ENCODE results near the gene NCS1. TPM values are rescaled to one million over a fixed set of nuclear protein-coding genes. Genes with fewer than 3 reads are reported as not detected.

Gene NCS1
- total RNA-seq, 4 donors from 2014 or later = 105 to 231 (median 127) TPM

GRCh38 chr9:130157079-130157478 is 15.1 kb upstream of the NCS1 start:
- no peaks in the 10 kb centered on the region for H3K9me3 ChIP-seq
- ATAC-seq = no peak
- no peak overlapping the region for H3K4me3 ChIP-seq
- no peak overlapping the region for H3K27ac ChIP-seq
- no peaks in the 10 kb centered on the region for H3K36me3 ChIP-seq
- WGBS, 2 donors (ENCODE audit: low coverage in 1 of 2) = 100% methylated on average over 1 of the region's 7 CpGs; no CpG with 5 or more reads in 1 of the 2 donors
- TF ChIP-seq EP300 (IDR thresholded peaks at IDR 0.05) = no peak
- no peak for TF ChIP-seq POLR2AphosphoS5 (IDR thresholded peaks at IDR 0.05)
- no peak for TF ChIP-seq CTCF (IDR thresholded peaks at IDR 0.05)
- no peak for TF ChIP-seq POLR2A (IDR thresholded peaks at IDR 0.05)
- no peaks in the 10 kb centered on the region for H3K27me3 ChIP-seq
- peaks cover 0 to 4% (median 0%) of the 10 kb centered on the region in 3 donors for H3K4me1 ChIP-seq

- H3K27me3 ChIP-seq = no peaks in the 10 kb centered on the region
- H3K9me3 ChIP-seq = no peaks in the 10 kb centered on the region
- no peaks in the 10 kb centered on the region for H3K36me3 ChIP-seq
- WGBS, 2 donors (ENCODE audit: low coverage in 1 of 2) = 92% methylated on average over 2 of the region's 8 CpGs; no CpG with 5 or more reads in 1 of the 2 donors
- H3K4me1 ChIP-seq = peaks cover 0 to 4% (median 0%) of the 10 kb centered on the region in 3 donors
- no peak overlapping the region for H3K27ac ChIP-seq
- TF ChIP-seq POLR2A (IDR thresholded peaks at IDR 0.05) = no peak
- TF ChIP-seq CTCF (IDR thresholded peaks at IDR 0.05) = no peak
- TF ChIP-seq EP300 (IDR thresholded peaks at IDR 0.05) = no peak
- no peak for TF ChIP-seq POLR2AphosphoS5 (IDR thresholded peaks at IDR 0.05)
- no peak for ATAC-seq
- no peak overlapping the region for H3K4me3 ChIP-seq
Measured at GRCh38 chr9:130158001-130158400, 14.2 kb upstream of the NCS1 start.

GRCh38 chr9:130159057-130159456 is 13.1 kb upstream of the NCS1 start:
- 69 to 72% methylated on average over 5 to 7 of the region's 8 CpGs for WGBS, 2 donors (ENCODE audit: low coverage in 1 of 2)
- ATAC-seq = no peak

GRCh38 chr9:130159915-130160670 is 12.1 kb upstream of the NCS1 start:
- WGBS, 2 donors (ENCODE audit: low coverage in 1 of 2) = 86 to 90% methylated on average over 3 to 7 of the region's 10 CpGs
- no peaks in the 10 kb centered on the region for H3K36me3 ChIP-seq
- no peaks in the 10 kb centered on the region for H3K27me3 ChIP-seq
- H3K4me3 ChIP-seq = no peak overlapping the region
- peaks cover 0 to 4% (median 0%) of the 10 kb centered on the region in 3 donors for H3K4me1 ChIP-seq
- no peak for ATAC-seq
- no peak for TF ChIP-seq POLR2AphosphoS5 (IDR thresholded peaks at IDR 0.05)
- TF ChIP-seq POLR2A (IDR thresholded peaks at IDR 0.05) = no peak
- TF ChIP-seq CTCF (IDR thresholded peaks at IDR 0.05) = no peak
- TF ChIP-seq EP300 (IDR thresholded peaks at IDR 0.05) = no peak
- no peaks in the 10 kb centered on the region for H3K9me3 ChIP-seq
- no peak overlapping the region for H3K27ac ChIP-seq

More at GRCh38 chr9:130159057-130159456, 13.1 kb upstream of the NCS1 start:
- Histone ChIP-seq H3K36me3 (no peaks in the 10 kb centered on the region), H3K27ac (no peak overlapping the region), H3K27me3 (no peaks in the 10 kb centered on the region), H3K4me3 (no peak overlapping the region), H3K4me1 (peaks cover 0 to 4% (median 0%) of the 10 kb centered on the region in 3 donors), H3K9me3 (no peaks in the 10 kb centered on the region)
- TF ChIP-seq CTCF (IDR thresholded peaks at IDR 0.05) (no peak), POLR2A (IDR thresholded peaks at IDR 0.05) (no peak), POLR2AphosphoS5 (IDR thresholded peaks at IDR 0.05) (no peak), EP300 (IDR thresholded peaks at IDR 0.05) (no peak)

Measured in gastroesophageal sphincter (tissue), 4 donors.